Measurements from ENCODE around the gene LAMP1. TPM values are rescaled to one million over a fixed set of nuclear protein-coding genes. Genes with fewer than 3 reads are reported as not detected.

LAMP1 gene
- total and polyA plus RNA-seq, 12 donors = 35.9 to 153 (median 97.3) TPM

DNA sequence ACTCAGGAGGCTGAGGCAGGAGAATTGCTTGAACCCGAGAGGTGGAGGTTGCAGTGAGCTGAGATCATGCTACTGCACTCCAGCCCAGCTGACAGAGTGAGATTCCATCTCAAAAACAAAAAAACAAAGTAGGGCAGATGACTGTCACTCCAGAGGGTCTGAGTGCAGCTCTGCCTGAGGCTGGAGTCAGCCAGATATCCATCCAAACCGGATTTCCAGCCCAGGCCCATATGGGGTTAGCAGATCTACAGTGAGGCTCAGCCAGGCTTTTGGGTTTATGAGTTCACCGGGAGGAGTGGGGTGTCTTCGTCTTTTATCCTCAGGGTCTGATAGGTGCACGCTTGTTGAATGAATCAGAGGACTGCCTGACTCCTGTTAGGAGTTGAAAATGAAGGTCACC is 19.0 kb downstream of the LAMP1 start:
- WGBS, 2 donors = 92 to 94% methylated on average over 5 of the region's 5 CpGs
- TF ChIP-seq, protein P1, sequence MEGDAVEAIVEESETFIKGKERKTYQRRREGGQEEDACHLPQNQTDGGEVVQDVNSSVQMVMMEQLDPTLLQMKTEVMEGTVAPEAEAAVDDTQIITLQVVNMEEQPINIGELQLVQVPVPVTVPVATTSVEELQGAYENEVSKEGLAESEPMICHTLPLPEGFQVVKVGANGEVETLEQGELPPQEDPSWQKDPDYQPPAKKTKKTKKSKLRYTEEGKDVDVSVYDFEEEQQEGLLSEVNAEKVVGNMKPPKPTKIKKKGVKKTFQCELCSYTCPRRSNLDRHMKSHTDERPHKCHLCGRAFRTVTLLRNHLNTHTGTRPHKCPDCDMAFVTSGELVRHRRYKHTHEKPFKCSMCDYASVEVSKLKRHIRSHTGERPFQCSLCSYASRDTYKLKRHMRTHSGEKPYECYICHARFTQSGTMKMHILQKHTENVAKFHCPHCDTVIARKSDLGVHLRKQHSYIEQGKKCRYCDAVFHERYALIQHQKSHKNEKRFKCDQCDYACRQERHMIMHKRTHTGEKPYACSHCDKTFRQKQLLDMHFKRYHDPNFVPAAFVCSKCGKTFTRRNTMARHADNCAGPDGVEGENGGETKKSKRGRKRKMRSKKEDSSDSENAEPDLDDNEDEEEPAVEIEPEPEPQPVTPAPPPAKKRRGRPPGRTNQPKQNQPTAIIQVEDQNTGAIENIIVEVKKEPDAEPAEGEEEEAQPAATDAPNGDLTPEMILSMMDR (IDR thresholded peaks at IDR 0.05) = no peak
- DNase-seq (no peak), ATAC-seq (no peak)
- Histone ChIP-seq H3K36me3 (peaks cover 0 to 79% (median 44%) of the 10 kb centered on the region in 9 donors), H3K9me3 (no peaks in the 10 kb centered on the region), H3K4me1 (no peaks in the 10 kb centered on the region), H3K27me3 (no peaks in the 10 kb centered on the region), H3K27ac (no peak overlapping the region), H3K4me3 (no peak overlapping the region)
- intact Hi-C loops (cut with DNase I) = no loop called here

DNA sequence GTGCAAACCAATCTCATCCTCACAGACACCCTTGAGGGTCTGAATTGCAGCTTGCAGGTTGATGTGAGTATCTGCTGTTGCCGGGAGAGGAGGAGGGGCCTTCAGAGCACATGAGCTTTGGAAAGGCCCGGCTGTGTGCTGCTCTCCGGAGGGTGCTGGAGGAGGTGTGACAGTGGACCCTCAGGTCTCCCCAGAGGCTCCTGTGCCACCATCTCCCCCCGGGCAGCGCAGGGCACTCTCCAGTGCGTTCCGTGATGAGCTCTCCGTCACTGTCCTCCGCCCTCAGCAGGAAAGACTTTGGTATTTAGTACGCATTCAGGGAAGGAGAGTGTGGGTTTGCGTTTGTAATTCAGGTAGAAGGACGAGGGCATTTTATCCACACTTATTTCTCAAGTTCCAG is 20.0 kb downstream of the LAMP1 start:
- no peak overlapping the region for H3K4me3 ChIP-seq
- peaks cover 0 to 79% (median 44%) of the 10 kb centered on the region in 9 donors for H3K36me3 ChIP-seq
- H3K27ac ChIP-seq = no peak overlapping the region
- no peaks in the 10 kb centered on the region for H3K9me3 ChIP-seq
- H3K27me3 ChIP-seq = no peaks in the 10 kb centered on the region
- ATAC-seq (no peak), DNase-seq (no peak)
- H3K4me1 ChIP-seq = no peaks in the 10 kb centered on the region
- WGBS, 2 donors = 86 to 88% methylated on average over 12 of the region's 12 CpGs
- TF ChIP-seq, protein P1 (IDR thresholded peaks at IDR 0.05) = no peak
- intact Hi-C loops (cut with DNase I) = no loop called here

DNA sequence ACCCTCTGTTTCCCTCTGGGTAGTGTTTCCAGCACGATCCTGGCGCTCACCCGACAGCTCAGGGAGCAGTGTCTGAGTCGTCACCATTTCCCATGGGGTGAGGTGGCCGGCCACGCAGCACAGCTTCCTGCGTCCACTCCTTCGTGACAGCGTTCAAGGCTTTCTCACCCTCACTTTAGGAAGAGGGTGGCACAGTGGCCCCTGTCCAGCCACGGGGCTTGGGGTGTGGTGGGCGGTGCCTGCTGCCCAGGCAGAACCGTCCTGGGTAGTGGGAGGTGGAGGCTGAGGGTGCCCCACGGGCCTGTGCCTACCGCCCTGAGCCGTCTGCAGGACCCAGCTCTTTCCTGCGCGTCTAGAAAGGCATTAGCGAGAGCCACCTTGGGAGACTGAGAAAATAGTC is 21.9 kb downstream of the LAMP1 start:
- ATAC-seq (peak in 3 of 8 donors; percentile 22 to 36 (median 35)), DNase-seq (no peak)
- peaks cover 0 to 83% (median 48%) of the 10 kb centered on the region in 9 donors for H3K36me3 ChIP-seq
- TF ChIP-seq, protein P1 (IDR thresholded peaks at IDR 0.05) = no peak
- no peak overlapping the region for H3K4me3 ChIP-seq
- no peaks in the 10 kb centered on the region for H3K4me1 ChIP-seq
- no peak overlapping the region for H3K27ac ChIP-seq
- intact Hi-C loops (cut with DNase I) = no loop called here
- WGBS, 2 donors = 91 to 93% methylated on average over 18 of the region's 18 CpGs
- H3K9me3 ChIP-seq = no peaks in the 10 kb centered on the region
- no peaks in the 10 kb centered on the region for H3K27me3 ChIP-seq

DNA sequence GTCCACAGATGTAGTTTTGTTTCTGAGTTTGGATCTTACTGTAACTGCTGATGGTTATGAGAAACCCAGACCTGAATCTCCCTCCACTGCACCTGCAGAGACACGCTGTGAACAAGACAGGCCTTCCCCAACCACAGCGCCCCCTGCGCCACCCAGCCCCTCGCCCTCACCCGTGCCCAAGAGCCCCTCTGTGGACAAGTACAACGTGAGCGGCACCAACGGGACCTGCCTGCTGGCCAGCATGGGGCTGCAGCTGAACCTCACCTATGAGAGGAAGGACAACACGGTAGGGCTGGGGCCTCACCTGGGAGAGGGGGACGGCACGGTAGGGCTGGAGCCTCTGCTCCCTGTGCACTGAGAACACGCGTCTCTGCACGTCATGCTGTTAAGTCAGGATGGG is 22.3 kb downstream of the LAMP1 start:
- Histone ChIP-seq H3K9me3 (no peaks in the 10 kb centered on the region), H3K4me3 (no peak overlapping the region), H3K27ac (no peak overlapping the region), H3K36me3 (peaks cover 0 to 87% (median 51%) of the 10 kb centered on the region in 9 donors), H3K27me3 (no peaks in the 10 kb centered on the region), H3K4me1 (no peaks in the 10 kb centered on the region)
- no peak for DNase-seq
- peak in 3 of 8 donors; percentile 10 to 23 (median 17) for ATAC-seq
- TF ChIP-seq, protein P1 (IDR thresholded peaks at IDR 0.05) = no peak
- intact Hi-C loops (cut with DNase I) = no loop called here
- WGBS, 2 donors = 93 to 95% methylated on average over 14 of the region's 14 CpGs
